AG08395 (cell line): Measurements from ENCODE around the gene C20orf96.
"Not testable (repeated sequence)": the region's sequence is repeated elsewhere in the genome, so short reads cannot be mapped to it uniquely, and the experiment has no call there.

Source experiments
- DNase-seq: peaks from one replicate; pipeline ENCODE4 v3.0.0; 2012; ENCODE audit warnings: mixed read lengths, low spot score

Gene C20orf96

GRCh38 chr20:290084-290831, at the start of gene C20orf96:
C20orf96 (minus strand) TSS chr20:290750; CDS start chr20:290610, 140 bp downstream.
- peak; percentile 99 for DNase-seq

- DNase-seq: not testable (repeated sequence)
Observed at GRCh38 chr20:336040-336439, 45.5 kb upstream of the C20orf96 start.

GRCh38 chr20:334578-334977, 44.0 kb upstream of the C20orf96 start:
- DNase-seq: no peak

- DNase-seq: peak; percentile 78
Observed at GRCh38 chr20:330233-331149, 39.9 kb upstream of the C20orf96 start.

GRCh38 chr20:329851-330232, 39.3 kb upstream of the C20orf96 start:
- DNase-seq: no peak

- no peak for DNase-seq
Observed at GRCh38 chr20:328975-329695, 38.6 kb upstream of the C20orf96 start.

GRCh38 chr20:328027-328974, 37.8 kb upstream of the C20orf96 start:
- DNase-seq: no peak

- peak; percentile 96 for DNase-seq
Observed at GRCh38 chr20:327186-328026, 36.9 kb upstream of the C20orf96 start.

GRCh38 chr20:326645-327185, 36.2 kb upstream of the C20orf96 start:
- no peak for DNase-seq

- peak; percentile 29 for DNase-seq
Observed at GRCh38 chr20:325889-326644, 35.5 kb upstream of the C20orf96 start.

GRCh38 chr20:325045-325888, 34.7 kb upstream of the C20orf96 start, which contains the start of gene SOX12:
SOX12 (plus strand) TSS chr20:325552; CDS start chr20:325925, 373 bp downstream.
- peak; percentile 92 for DNase-seq

- DNase-seq: peak; percentile 90
Observed at GRCh38 chr20:324177-325044, 33.9 kb upstream of the C20orf96 start.

GRCh38 chr20:316316-317068, 25.9 kb upstream of the C20orf96 start:
- DNase-seq: peak; percentile 41

- DNase-seq: no peak
Observed at GRCh38 chr20:313948-314347, 23.4 kb upstream of the C20orf96 start.

- DNase-seq: no peak
Observed at GRCh38 chr20:313402-313801, 22.9 kb upstream of the C20orf96 start.

- no peak for DNase-seq
Observed at GRCh38 chr20:312866-313265, 22.3 kb upstream of the C20orf96 start.
